Endothelial cell (in vitro differentiated cells): ENCODE results near the gene ANKRD10. TPM values are rescaled to one million over a fixed set of nuclear protein-coding genes. Genes with fewer than 3 reads are reported as not detected.

ENCODE experiments used
- DNase-seq: peaks from one replicate; pipeline ENCODE4 v3.0.0; 2021; ENCODE audit warnings: low spot score
- H3K27ac Mint-ChIP-seq: one replicate; pipeline ENCODE4 v1.8.0; 2021; ENCODE audit warnings: mixed read lengths, inconsistent platforms; ENCODE audit not compliant: unreplicated experiment
- H3K27me3 Mint-ChIP-seq: one replicate; pipeline ENCODE4 v1.8.0; 2021; ENCODE audit warnings: mild to moderate bottlenecking, moderate library complexity, mixed read lengths, inconsistent platforms; ENCODE audit not compliant: unreplicated experiment
- H3K36me3 Mint-ChIP-seq: one replicate; pipeline ENCODE4 v1.8.0; 2021; ENCODE audit warnings: mild to moderate bottlenecking, low read depth, mixed read lengths, inconsistent platforms; ENCODE audit not compliant: unreplicated experiment
- H3K4me1 Mint-ChIP-seq: one replicate; pipeline ENCODE4 v1.8.0; 2021; ENCODE audit warnings: mild to moderate bottlenecking, mixed read lengths, inconsistent platforms; ENCODE audit not compliant: unreplicated experiment
- H3K4me3 Mint-ChIP-seq: one replicate; pipeline ENCODE4 v1.8.0; 2021; ENCODE audit warnings: mild to moderate bottlenecking, mixed read lengths, inconsistent platforms; ENCODE audit not compliant: unreplicated experiment
- H3K9me3 Mint-ChIP-seq: one replicate; pipeline ENCODE4 v1.8.0; 2021; ENCODE audit warnings: mixed read lengths, inconsistent platforms; ENCODE audit not compliant: unreplicated experiment
- total RNA-seq: library from RNA; stranded (reverse); fragmentation: NEBNext Ultra II Directional; extraction: Animal tissue kit (Norgen Biotek cat#: 25700); gene quantifications from one replicate; pipeline ENCODE4 v1.2.1, GENCODE V29; 2021; ENCODE audit not compliant: unreplicated experiment
- TF ChIP-seq, protein P1 (sequence below): fragments of 200-600 bp; sonication (generic); IDR thresholded peaks from one replicate; pipeline ENCODE4 v1.5.0; 2021; ENCODE audit warnings: antibody characterized with exemption; ENCODE audit not compliant: unreplicated experiment

Gene ANKRD10
- total RNA-seq, 1 donor from 2014 or later: 160 TPM

DNA sequence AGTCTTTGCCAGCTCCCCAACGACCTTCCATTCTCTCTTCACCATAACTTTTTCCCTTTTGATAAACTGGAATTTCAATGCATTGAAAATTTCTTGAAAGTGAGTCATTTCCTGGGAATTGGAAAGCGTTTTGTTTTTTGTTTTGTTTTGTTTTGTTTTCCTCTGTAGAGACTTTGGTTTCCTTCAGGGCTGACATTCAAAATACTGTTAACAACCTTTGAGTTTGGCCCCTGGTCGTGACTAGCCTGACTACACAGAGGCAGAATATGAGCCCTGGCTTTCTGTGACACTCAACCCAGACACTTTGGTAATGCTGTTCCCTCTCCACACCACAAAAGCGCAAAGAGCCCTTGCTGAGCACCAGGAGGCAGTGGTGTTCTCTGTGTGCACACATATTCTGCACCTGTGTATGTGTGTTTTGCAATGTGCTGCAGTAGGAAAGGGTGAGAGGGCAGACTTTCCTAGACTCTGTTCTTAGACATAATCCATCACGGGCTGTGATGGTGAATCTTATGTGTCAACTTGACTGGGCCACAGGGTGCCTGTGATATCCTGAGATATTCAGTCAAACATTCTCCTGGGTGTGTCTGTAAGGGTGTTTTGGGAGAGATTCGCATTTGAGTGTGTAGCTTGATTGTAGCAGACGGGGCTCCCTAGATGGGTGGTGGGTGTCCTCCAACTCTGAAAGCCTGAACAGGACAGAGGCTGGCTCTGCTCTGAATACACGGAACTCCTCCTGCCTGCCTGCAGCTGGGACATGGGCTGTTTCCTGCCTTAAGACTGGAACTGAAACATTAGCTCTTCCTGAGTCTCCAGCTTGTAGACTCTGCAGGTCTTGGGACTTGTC is 29.5 kb upstream of the ANKRD10 start:
- Mint-ChIP-seq H3K4me3 (no peak overlapping the region), H3K4me1 (peaks cover 14% of the 10 kb centered on the region), H3K27ac (no peak overlapping the region), H3K36me3 (no peaks in the 10 kb centered on the region), H3K9me3 (no peaks in the 10 kb centered on the region), H3K27me3 (peaks cover 3% of the 10 kb centered on the region)
- TF ChIP-seq, protein P1, sequence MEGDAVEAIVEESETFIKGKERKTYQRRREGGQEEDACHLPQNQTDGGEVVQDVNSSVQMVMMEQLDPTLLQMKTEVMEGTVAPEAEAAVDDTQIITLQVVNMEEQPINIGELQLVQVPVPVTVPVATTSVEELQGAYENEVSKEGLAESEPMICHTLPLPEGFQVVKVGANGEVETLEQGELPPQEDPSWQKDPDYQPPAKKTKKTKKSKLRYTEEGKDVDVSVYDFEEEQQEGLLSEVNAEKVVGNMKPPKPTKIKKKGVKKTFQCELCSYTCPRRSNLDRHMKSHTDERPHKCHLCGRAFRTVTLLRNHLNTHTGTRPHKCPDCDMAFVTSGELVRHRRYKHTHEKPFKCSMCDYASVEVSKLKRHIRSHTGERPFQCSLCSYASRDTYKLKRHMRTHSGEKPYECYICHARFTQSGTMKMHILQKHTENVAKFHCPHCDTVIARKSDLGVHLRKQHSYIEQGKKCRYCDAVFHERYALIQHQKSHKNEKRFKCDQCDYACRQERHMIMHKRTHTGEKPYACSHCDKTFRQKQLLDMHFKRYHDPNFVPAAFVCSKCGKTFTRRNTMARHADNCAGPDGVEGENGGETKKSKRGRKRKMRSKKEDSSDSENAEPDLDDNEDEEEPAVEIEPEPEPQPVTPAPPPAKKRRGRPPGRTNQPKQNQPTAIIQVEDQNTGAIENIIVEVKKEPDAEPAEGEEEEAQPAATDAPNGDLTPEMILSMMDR: no peak
- peak; percentile 20 for DNase-seq

DNA sequence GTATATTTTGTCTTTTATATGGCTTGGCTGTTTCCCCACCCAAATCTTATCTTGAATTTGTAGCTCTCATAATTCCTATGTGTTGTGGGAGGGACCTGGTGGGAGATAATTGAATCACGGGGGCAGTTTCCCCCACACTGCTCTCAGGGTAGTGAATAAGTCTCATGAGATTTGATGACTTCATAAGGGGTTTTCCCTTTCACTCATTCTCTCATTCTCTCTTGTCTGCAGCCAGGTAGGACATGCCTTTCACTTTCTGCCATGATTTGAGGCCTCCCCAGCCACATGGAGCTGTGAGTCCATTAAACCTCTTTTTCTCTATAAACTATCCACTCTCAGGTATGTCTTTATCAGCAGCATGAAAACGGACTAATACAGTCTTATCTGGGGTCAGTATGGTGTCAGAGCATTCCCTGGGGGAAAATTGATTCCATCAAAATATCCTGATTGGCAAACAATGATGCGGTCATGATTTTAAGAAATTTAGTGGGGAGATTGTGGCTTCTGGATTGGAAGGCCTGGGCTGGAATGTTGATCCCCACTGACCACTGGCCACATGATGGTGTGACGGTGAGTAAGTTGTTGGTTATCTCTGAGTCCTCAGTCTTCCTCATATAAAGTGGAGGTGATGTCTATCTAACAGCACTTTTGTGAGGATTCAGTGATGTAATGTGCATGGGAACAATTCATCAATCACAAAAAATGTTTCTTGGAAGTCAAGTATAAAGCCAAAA is 27.5 kb upstream of the ANKRD10 start:
- TF ChIP-seq, protein P1: no peak

GRCh38 chr13:110938662-110939421 is 24.0 kb upstream of the ANKRD10 start:
- no peak overlapping the region for H3K27ac Mint-ChIP-seq
- H3K9me3 Mint-ChIP-seq: peaks cover 14% of the 10 kb centered on the region

More for the DNA sequence above, 27.5 kb upstream of the ANKRD10 start:
- peak overlapping the region; percentile 8 for H3K27ac Mint-ChIP-seq
- DNase-seq: no peak
- H3K27me3 Mint-ChIP-seq: peaks cover 4% of the 10 kb centered on the region
- peaks cover 14% of the 10 kb centered on the region for H3K4me1 Mint-ChIP-seq
- H3K4me3 Mint-ChIP-seq: no peak overlapping the region
- peaks cover under 1% of the 10 kb centered on the region for H3K9me3 Mint-ChIP-seq
- H3K36me3 Mint-ChIP-seq: peaks cover 9% of the 10 kb centered on the region

GRCh38 chr13:110937511-110938285 is 22.8 kb upstream of the ANKRD10 start:
- Mint-ChIP-seq H3K4me1 (no peaks in the 10 kb centered on the region), H3K27me3 (peaks cover 5% of the 10 kb centered on the region), H3K4me3 (peak overlapping the region; percentile 13), H3K27ac (no peak overlapping the region), H3K9me3 (peaks cover 21% of the 10 kb centered on the region), H3K36me3 (peaks cover 19% of the 10 kb centered on the region)
- no peak for DNase-seq
- TF ChIP-seq, protein P1: no peak

More at GRCh38 chr13:110938662-110939421, 24.0 kb upstream of the ANKRD10 start:
- no peak overlapping the region for H3K4me3 Mint-ChIP-seq
- peaks cover 3% of the 10 kb centered on the region for H3K27me3 Mint-ChIP-seq
- DNase-seq: no peak
- H3K36me3 Mint-ChIP-seq: peaks cover 19% of the 10 kb centered on the region
- TF ChIP-seq, protein P1: no peak
- H3K4me1 Mint-ChIP-seq: peaks cover 3% of the 10 kb centered on the region
